ENCODE measurements around the gene L2HGDH. TPM values are rescaled to one million over a fixed set of nuclear protein-coding genes. Genes with fewer than 3 reads are reported as not detected.

The L2HGDH gene
- polyA plus RNA-seq, 1 donor (not counting 4 experiments of a cell fraction or from before 2014, with no cell fraction given): 7.9 TPM

GRCh38 chr14:50353126-50353525, 41.1 kb upstream of the L2HGDH start:
- H3K9me1 ChIP-seq (ENCODE audit: control insufficient read depth, extremely low read depth, insufficient read depth, low read length): no peaks in the 10 kb centered on the region
- DNase-seq (ENCODE audit: low read depth, low spot score) (no peak), FAIRE-seq (no peak)
- TF ChIP-seq EZH2 (IDR thresholded peaks at IDR 0.05; ENCODE audit: low read length): no peak
- TF ChIP-seq, protein P1, sequence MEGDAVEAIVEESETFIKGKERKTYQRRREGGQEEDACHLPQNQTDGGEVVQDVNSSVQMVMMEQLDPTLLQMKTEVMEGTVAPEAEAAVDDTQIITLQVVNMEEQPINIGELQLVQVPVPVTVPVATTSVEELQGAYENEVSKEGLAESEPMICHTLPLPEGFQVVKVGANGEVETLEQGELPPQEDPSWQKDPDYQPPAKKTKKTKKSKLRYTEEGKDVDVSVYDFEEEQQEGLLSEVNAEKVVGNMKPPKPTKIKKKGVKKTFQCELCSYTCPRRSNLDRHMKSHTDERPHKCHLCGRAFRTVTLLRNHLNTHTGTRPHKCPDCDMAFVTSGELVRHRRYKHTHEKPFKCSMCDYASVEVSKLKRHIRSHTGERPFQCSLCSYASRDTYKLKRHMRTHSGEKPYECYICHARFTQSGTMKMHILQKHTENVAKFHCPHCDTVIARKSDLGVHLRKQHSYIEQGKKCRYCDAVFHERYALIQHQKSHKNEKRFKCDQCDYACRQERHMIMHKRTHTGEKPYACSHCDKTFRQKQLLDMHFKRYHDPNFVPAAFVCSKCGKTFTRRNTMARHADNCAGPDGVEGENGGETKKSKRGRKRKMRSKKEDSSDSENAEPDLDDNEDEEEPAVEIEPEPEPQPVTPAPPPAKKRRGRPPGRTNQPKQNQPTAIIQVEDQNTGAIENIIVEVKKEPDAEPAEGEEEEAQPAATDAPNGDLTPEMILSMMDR (optimal IDR thresholded peaks at IDR 0.05 in 1 of 3, IDR thresholded peaks at IDR 0.05 in 1 of 3, conservative IDR thresholded peaks at IDR 0.05 in 1 of 3; ENCODE audit: extremely low read depth in 1 of 3, insufficient read depth in 2 of 3, low read length in 3 of 3): no peak
- H3K27me3 ChIP-seq (ENCODE audit: control insufficient read depth, extremely low read depth, insufficient read depth, low read length): no peaks in the 10 kb centered on the region
- no peak overlapping the region for H2AFZ ChIP-seq (ENCODE audit: control insufficient read depth, low read length)
- no peaks in the 10 kb centered on the region for H4K20me1 ChIP-seq (ENCODE audit: control insufficient read depth, extremely low read depth, insufficient read depth, low read length)
- dilution Hi-C loops (cut with MboI; ENCODE audit: extremely low pct_ligation_motif_present, low sequenced_read_pairs): no loop called here
- H3K27ac ChIP-seq (ENCODE audit: control insufficient read depth, insufficient read depth, low read length): no peak overlapping the region
- H3K4me1 ChIP-seq (ENCODE audit: control insufficient read depth, extremely low read depth, insufficient read depth, low read length): no peaks in the 10 kb centered on the region
- H3K4me2 ChIP-seq (ENCODE audit: control insufficient read depth, extremely low read depth, insufficient read depth, low read depth, low read length): no peak overlapping the region
- no peaks in the 10 kb centered on the region for H3K36me3 ChIP-seq (ENCODE audit: control insufficient read depth in 2 of 2, extremely low read depth in 1 of 2, insufficient read depth in 2 of 2, low read length in 2 of 2)
- no peaks in the 10 kb centered on the region for H3K79me2 ChIP-seq (ENCODE audit: control insufficient read depth, insufficient read depth, low read length)
- H3K4me3 ChIP-seq (ENCODE audit: control insufficient read depth in 2 of 3, extremely low read depth in 1 of 3, insufficient read depth in 2 of 3, low read depth in 1 of 3, low read length in 3 of 3): no peak overlapping the region
- H3K9me3 ChIP-seq (ENCODE audit: control insufficient read depth, low read depth, low read length): no peaks in the 10 kb centered on the region
- H3K9ac ChIP-seq (ENCODE audit: control insufficient read depth, extremely low read depth, insufficient read depth, low read length): no peak overlapping the region

DNA sequence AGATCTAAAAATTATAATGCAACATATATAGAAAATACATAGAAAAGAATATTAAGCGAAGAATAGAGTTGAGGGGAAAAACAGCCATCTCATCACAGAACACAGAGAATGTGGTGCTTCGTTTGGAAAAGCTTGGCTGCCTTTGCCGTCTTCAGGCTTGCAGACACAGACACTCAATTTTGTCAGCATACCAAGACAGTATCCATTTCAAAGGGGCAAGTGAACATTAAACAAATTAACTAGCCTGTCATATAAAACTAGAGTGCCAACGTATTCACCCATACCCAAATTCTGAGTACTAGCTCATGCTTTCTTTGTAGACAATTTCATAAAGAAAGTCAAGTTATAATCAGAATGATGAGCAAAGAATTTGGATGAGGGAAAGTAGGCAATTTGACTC, 40.6 kb upstream of the L2HGDH start:
- dilution Hi-C loops (cut with MboI; ENCODE audit: extremely low pct_ligation_motif_present, low sequenced_read_pairs): no loop called here
- Histone ChIP-seq H2AFZ (ENCODE audit: control insufficient read depth, low read length) (no peak overlapping the region), H3K9ac (ENCODE audit: control insufficient read depth, extremely low read depth, insufficient read depth, low read length) (no peak overlapping the region), H3K4me1 (ENCODE audit: control insufficient read depth, extremely low read depth, insufficient read depth, low read length) (peaks cover 4% of the 10 kb centered on the region), H3K36me3 (ENCODE audit: control insufficient read depth in 2 of 2, extremely low read depth in 1 of 2, insufficient read depth in 2 of 2, low read length in 2 of 2) (no peaks in the 10 kb centered on the region), H3K27ac (ENCODE audit: control insufficient read depth, insufficient read depth, low read length) (no peak overlapping the region), H3K79me2 (ENCODE audit: control insufficient read depth, insufficient read depth, low read length) (no peaks in the 10 kb centered on the region), H3K4me2 (ENCODE audit: control insufficient read depth, extremely low read depth, insufficient read depth, low read depth, low read length) (no peak overlapping the region), H4K20me1 (ENCODE audit: control insufficient read depth, extremely low read depth, insufficient read depth, low read length) (no peaks in the 10 kb centered on the region), H3K27me3 (ENCODE audit: control insufficient read depth, extremely low read depth, insufficient read depth, low read length) (no peaks in the 10 kb centered on the region), H3K9me1 (ENCODE audit: control insufficient read depth, extremely low read depth, insufficient read depth, low read length) (no peaks in the 10 kb centered on the region), H3K4me3 (ENCODE audit: control insufficient read depth in 2 of 3, extremely low read depth in 1 of 3, insufficient read depth in 2 of 3, low read depth in 1 of 3, low read length in 3 of 3) (no peak overlapping the region), H3K9me3 (ENCODE audit: control insufficient read depth, low read depth, low read length) (no peaks in the 10 kb centered on the region)
- FAIRE-seq (no peak), DNase-seq (ENCODE audit: low read depth, low spot score) (no peak)
- TF ChIP-seq, protein P1 (optimal IDR thresholded peaks at IDR 0.05 in 1 of 3, IDR thresholded peaks at IDR 0.05 in 1 of 3, conservative IDR thresholded peaks at IDR 0.05 in 1 of 3; ENCODE audit: extremely low read depth in 1 of 3, insufficient read depth in 2 of 3, low read length in 3 of 3): no peak
- TF ChIP-seq EZH2 (IDR thresholded peaks at IDR 0.05; ENCODE audit: low read length): no peak

Measured in keratinocyte (primary cell).